Kidney (tissue), 14 donors: ENCODE measurements around the gene NID2. TPM values are rescaled to one million over a fixed set of nuclear protein-coding genes. Genes with fewer than 3 reads are reported as not detected.

Source experiments
- DNase-seq, 5 donors: peaks; one replicate each; pipeline ENCODE4 v3.0.0-alpha.2; 2013 to 2020
- FAIRE-seq: peaks from 2 replicates; lab custom pipeline; 2012; peaks lifted over from hg19 to GRCh38; lab: Jason Lieb, UNC
- H3K27ac ChIP-seq, 2 donors: one replicate each; pipeline ENCODE4 v1.7.0; 2013; ENCODE audit warnings: low read depth in 2 of 2, low read length in 2 of 2, inconsistent platforms in 1 of 2
- H3K27me3 ChIP-seq: one replicate; pipeline ENCODE4 v1.7.1; 2013; ENCODE audit warnings: low read length, inconsistent platforms; ENCODE audit not compliant: control insufficient read depth, insufficient read depth
- H3K36me3 ChIP-seq, 3 donors: one replicate each; pipeline versions ENCODE4 v1.7.0 to v1.7.1; 2013; ENCODE audit warnings: low read length in 3 of 3, control low read depth in 1 of 3, inconsistent platforms in 1 of 3; ENCODE audit not compliant: insufficient read depth in 3 of 3, control insufficient read depth in 2 of 3
- H3K4me1 ChIP-seq, 3 donors: one replicate each; pipeline versions ENCODE4 v1.7.0 to v1.7.1; 2013; ENCODE audit warnings: low read length in 3 of 3, inconsistent platforms in 1 of 3, low read depth in 1 of 3; ENCODE audit not compliant: control insufficient read depth in 2 of 3, insufficient read depth in 2 of 3
- H3K4me3 ChIP-seq, 3 donors: one replicate each; pipeline versions ENCODE4 v1.7.0 to v1.8.1; 2013; ENCODE audit warnings: low read length in 3 of 3, control low read depth in 1 of 3, inconsistent platforms in 1 of 3
- H3K9ac ChIP-seq, 3 donors: one replicate each; pipeline versions ENCODE4 v1.7.0 to v1.7.1; 2013; ENCODE audit warnings: low read length in 3 of 3, control low read depth in 1 of 3, inconsistent platforms in 1 of 3
- H3K9me3 ChIP-seq, 3 donors: one replicate each; pipeline versions ENCODE4 v1.7.0 to v1.7.1; 2013; ENCODE audit warnings: low read length in 3 of 3, control low read depth in 1 of 3, inconsistent platforms in 1 of 3; ENCODE audit not compliant: control insufficient read depth in 2 of 3, insufficient read depth in 1 of 3
- CTCF ChIP-seq: IDR thresholded peaks from 3 replicates; pipeline ENCODE4 v1.5.1; 2012; ENCODE audit warnings: mild to moderate bottlenecking, moderate library complexity, borderline replicate concordance; ENCODE audit not compliant: insufficient read depth; ENCODE audit errors: extremely low read depth
- intact Hi-C: fragments of 100-400 bp; cut with DNase I; formaldehyde crosslinking; loops from one replicate; pipeline ENCODE4 v1.11.1; 2022
- polyA plus RNA-seq: library from polyadenylated mRNA; stranded (reverse); fragments of 350-450 nt; fragmentation: Illumina TruSeq; extraction: RNeasy Lipid Tissue Mini Kit (QIAGEN cat#74804); gene quantifications from one replicate; pipeline ENCODE4 v1.2.3, GENCODE V29; 2014; ENCODE audit warnings: low read depth, low replicate concordance; ENCODE audit not compliant: insufficient read depth
- total RNA-seq: library from RNA; stranded (reverse); fragmentation: NEBNext Ultra II Directional; extraction: Animal tissue kit (Norgen Biotek cat#: 25700); gene quantifications from one replicate; pipeline ENCODE4 v1.2.1, GENCODE V29; 2021
- donor health status: control.
- donor health status: control.
- donor health status: control.
- donor health status: control.
- donor health status: control.
- donor health status: DM: yes; HTN: yes; CAD: no.
- donor health status: Normal renal cell carcinoma (clear cell type).

The NID2 gene
- total and polyA plus RNA-seq, 2 donors from 2014 or later = 7.1 to 37.7 TPM

- Histone ChIP-seq H3K4me1 (peaks cover 0 to 7% (median 5%) of the 10 kb centered on the region in 3 donors), H3K27ac (no peak overlapping the region)
- DNase-seq = peak in 1 of 5 donors; percentile 49
Observed at GRCh38 chr14:52071675-52072074, 2.8 kb upstream of the NID2 start.

GRCh38 chr14:52070051-52070431 lies 1.2 kb upstream of the NID2 start:
- DNase-seq (peak in 1 of 5 donors; percentile 25), FAIRE-seq (no peak)
- intact Hi-C loops = no loop called here
- H3K9me3 ChIP-seq = no peaks in the 10 kb centered on the region
- H3K36me3 ChIP-seq = no peaks in the 10 kb centered on the region
- H3K27me3 ChIP-seq = no peaks in the 10 kb centered on the region
- H3K4me3 ChIP-seq = peak overlapping the region in 2 of 3 donors; percentile 51 to 81
- peaks cover 0 to 7% (median 5%) of the 10 kb centered on the region in 3 donors for H3K4me1 ChIP-seq
- H3K27ac ChIP-seq = no peak overlapping the region
- no peak overlapping the region for H3K9ac ChIP-seq
- no peak for TF ChIP-seq CTCF

More at GRCh38 chr14:52071675-52072074, 2.8 kb upstream of the NID2 start:
- no peak for TF ChIP-seq CTCF
- H3K27me3 ChIP-seq = no peaks in the 10 kb centered on the region
- no peaks in the 10 kb centered on the region for H3K9me3 ChIP-seq
- no peak overlapping the region for H3K9ac ChIP-seq
- intact Hi-C loops = no loop called here
- H3K4me3 ChIP-seq = no peak overlapping the region
- no peaks in the 10 kb centered on the region for H3K36me3 ChIP-seq
- FAIRE-seq = no peak

- FAIRE-seq = no peak
- intact Hi-C loops = no loop called here
- Histone ChIP-seq H3K36me3 (no peaks in the 10 kb centered on the region), H3K27ac (peak overlapping the region; percentile 51 to 60), H3K27me3 (no peaks in the 10 kb centered on the region), H3K4me3 (peak overlapping the region; percentile 11 to 86 (median 81)), H3K9me3 (no peaks in the 10 kb centered on the region), H3K4me1 (peaks cover 0 to 7% (median 5%) of the 10 kb centered on the region in 3 donors), H3K9ac (peak overlapping the region in 2 of 3 donors; percentile 16 to 70)
- TF ChIP-seq CTCF = no peak
- DNase-seq = peak in 4 of 5 donors; percentile 64 to 70 (median 66)
Observed at GRCh38 chr14:52069307-52070050, 620 bp upstream of the NID2 start.
